Fibroblast of skin of abdomen (primary cell): ENCODE measurements around the gene HSD17B7.
"Not testable (repeated sequence)": the region's sequence is repeated elsewhere in the genome, so short reads cannot be mapped to it uniquely, and the experiment has no call there.

Experiments
- DNase-seq: peaks from one replicate; pipeline ENCODE4 v3.0.0-alpha.2; 2013

Gene HSD17B7

GRCh38 chr1:162812357-162812756 is 21.9 kb downstream of the HSD17B7 start:
- not testable (repeated sequence) for DNase-seq

- not testable (repeated sequence) for DNase-seq
These were observed 27.6 kb downstream of the HSD17B7 start for GRCh38 chr1:162818136-162818535.

- DNase-seq, result not testable (repeated sequence)
These were observed 28.2 kb downstream of the HSD17B7 start for GRCh38 chr1:162818666-162819065.

- DNase-seq, result no peak
These were observed 32.1 kb downstream of the HSD17B7 start for GRCh38 chr1:162822391-162823200.

- DNase-seq, result no peak
These were observed 32.7 kb downstream of the HSD17B7 start for GRCh38 chr1:162823231-162823630.

GRCh38 chr1:162823771-162824525 is 33.4 kb downstream of the HSD17B7 start:
- DNase-seq, result no peak

GRCh38 chr1:162829268-162829667 is 38.8 kb downstream of the HSD17B7 start:
- DNase-seq, result no peak

GRCh38 chr1:162832470-162832869 is 42.0 kb downstream of the HSD17B7 start:
- DNase-seq, result no peak

GRCh38 chr1:162835157-162835899 is 44.8 kb downstream of the HSD17B7 start:
- peak; percentile 22 for DNase-seq

- no peak for DNase-seq
These were observed 48.4 kb downstream of the HSD17B7 start for GRCh38 chr1:162838863-162839262.

GRCh38 chr1:162840250-162840839 is 49.8 kb downstream of the HSD17B7 start:
- DNase-seq, result peak; percentile 24

- DNase-seq, result no peak
These were observed 53.7 kb downstream of the HSD17B7 start for GRCh38 chr1:162844153-162844552.

GRCh38 chr1:162846256-162847212 is 56.0 kb downstream of the HSD17B7 start:
- no peak for DNase-seq

- DNase-seq, result peak; percentile 60
These were observed 57.4 kb downstream of the HSD17B7 start for GRCh38 chr1:162847839-162848453.

- no peak for DNase-seq
These were observed 59.2 kb downstream of the HSD17B7 start for GRCh38 chr1:162849711-162850110.

- no peak for DNase-seq
These were observed 60.8 kb downstream of the HSD17B7 start for GRCh38 chr1:162851341-162851740.

- DNase-seq, result peak; percentile 71
These were observed 63.9 kb downstream of the HSD17B7 start for GRCh38 chr1:162854245-162854882.

GRCh38 chr1:162855461-162856150 is 65.1 kb downstream of the HSD17B7 start:
- DNase-seq, result peak; percentile 28

- peak; percentile 87 for DNase-seq
These were observed 65.8 kb downstream of the HSD17B7 start for GRCh38 chr1:162856260-162856659.

- DNase-seq, result peak; percentile 37
These were observed 67.3 kb downstream of the HSD17B7 start for GRCh38 chr1:162857850-162858249.
